Measurements from ENCODE around the gene NRXN3. TPM values are rescaled to one million over a fixed set of nuclear protein-coding genes. Genes with fewer than 3 reads are reported as not detected.

Gene NRXN3
- total RNA-seq, 6 experiments from 2014 or later, result 0.07 to 0.28 (median 0.11) TPM; not detected in 2

- Mint-ChIP-seq H3K27me3 (ENCODE audit: insufficient read depth) (no peaks in the 10 kb centered on the region; the same call in 1 of the 2 replicates), H3K36me3 (ENCODE audit: low read depth) (no peaks in the 10 kb centered on the region), H3K4me3 (no peak overlapping the region), H3K27ac (no peak overlapping the region), H3K4me1 (ENCODE audit: low read depth) (peaks cover 8% of the 10 kb centered on the region; the same call in 1 of the 2 replicates), H3K9me3 (peaks cover 11% of the 10 kb centered on the region; the same call in 1 of the 2 replicates)
- DNase-seq, result no peak
- no peak for TF ChIP-seq CTCF (IDR thresholded peaks at IDR 0.05)
These were observed 1406.3 kb downstream of the NRXN3 start for GRCh38 chr14:79576424-79576823.

GRCh38 chr14:79578470-79578869, 1408.3 kb downstream of the NRXN3 start:
- Mint-ChIP-seq H3K9me3 (peaks cover 8% of the 10 kb centered on the region; the same call in 1 of the 2 replicates), H3K27me3 (ENCODE audit: insufficient read depth) (no peaks in the 10 kb centered on the region), H3K36me3 (ENCODE audit: low read depth) (no peaks in the 10 kb centered on the region), H3K27ac (no peak overlapping the region), H3K4me3 (no peak overlapping the region), H3K4me1 (ENCODE audit: low read depth) (peaks cover 9% of the 10 kb centered on the region; the same call in 1 of the 2 replicates)
- no peak for TF ChIP-seq CTCF (IDR thresholded peaks at IDR 0.05)
- DNase-seq, result no peak

- Mint-ChIP-seq H3K27me3 (ENCODE audit: insufficient read depth) (no peaks in the 10 kb centered on the region), H3K4me1 (ENCODE audit: low read depth) (peaks cover 26% of the 10 kb centered on the region; the same call in 1 of the 2 replicates), H3K4me3 (no peak overlapping the region), H3K27ac (no peak overlapping the region), H3K9me3 (peaks cover 8% of the 10 kb centered on the region), H3K36me3 (ENCODE audit: low read depth) (no peaks in the 10 kb centered on the region)
- TF ChIP-seq CTCF (IDR thresholded peaks at IDR 0.05), result no peak
- no peak for DNase-seq
These were observed 1410.2 kb downstream of the NRXN3 start for GRCh38 chr14:79580414-79580813.

- no peak overlapping the region for H3K27ac Mint-ChIP-seq
- no peak for TF ChIP-seq CTCF (IDR thresholded peaks at IDR 0.05)
- H3K4me3 Mint-ChIP-seq, result no peak overlapping the region
- peaks cover 29% of the 10 kb centered on the region for H3K4me1 Mint-ChIP-seq (ENCODE audit: low read depth)
- no peaks in the 10 kb centered on the region for H3K36me3 Mint-ChIP-seq (ENCODE audit: low read depth)
- H3K9me3 Mint-ChIP-seq, result peaks cover 11% of the 10 kb centered on the region
- H3K27me3 Mint-ChIP-seq (ENCODE audit: insufficient read depth), result no peaks in the 10 kb centered on the region
- DNase-seq, result no peak
These were observed 1410.7 kb downstream of the NRXN3 start for GRCh38 chr14:79580906-79581305.

- H3K9me3 Mint-ChIP-seq, result peaks cover 11% of the 10 kb centered on the region
- no peaks in the 10 kb centered on the region for H3K27me3 Mint-ChIP-seq (ENCODE audit: insufficient read depth)
- peak; percentile 65 for DNase-seq
These were observed 1411.9 kb downstream of the NRXN3 start for GRCh38 chr14:79581912-79582576.

More at GRCh38 chr14:79581912-79582576, 1411.9 kb downstream of the NRXN3 start:
- Mint-ChIP-seq H3K4me1 (ENCODE audit: low read depth) (peaks cover 38% of the 10 kb centered on the region), H3K4me3 (no peak overlapping the region), H3K27ac (peak overlapping the region; percentile 77; the same call in 1 of the 2 replicates), H3K36me3 (ENCODE audit: low read depth) (no peaks in the 10 kb centered on the region)
- TF ChIP-seq CTCF (IDR thresholded peaks at IDR 0.05), result no peak
